Sigmoid colon (tissue), 3 donors: ENCODE data around the gene LIMA1.

Source experiments
- CTCF ChIP-seq, 4 experiments: fragments of 450-650 bp in 3 of 4; fragments of 200-600 bp in 1 of 4; IDR thresholded peaks; one replicate each; pipeline ENCODE4 v1.5.1; 2016 to 2019; ENCODE audit warnings: antibody characterized with exemption in 4 of 4, mild to moderate bottlenecking in 3 of 4, moderate library complexity in 2 of 4
- POLR2A ChIP-seq, 2 donors: fragments of 450-650 bp; IDR thresholded peaks; one replicate each; pipeline ENCODE4 v1.6.1; 2016; ENCODE audit warnings: antibody characterized with exemption in 2 of 2, mild to moderate bottlenecking in 2 of 2, moderate library complexity in 2 of 2

GRCh38 chr12:50175716-50176026 is 107.6 kb downstream of the LIMA1 start:
- TF ChIP-seq CTCF (IDR thresholded peaks at IDR 0.05) (peak in 2 of 4 experiments; percentile 3 to 4), POLR2A (IDR thresholded peaks at IDR 0.05) (no peak)
